ENCODE measurements around the gene GYG1.

The GYG1 gene

GRCh38 chr3:148991219-148992026 lies at the start of gene GYG1:
GYG1 (plus strand) TSS chr3:148991540; CDS start chr3:148991641, 101 bp downstream.
- peak; percentile 81 for DNase-seq (ENCODE audit: extremely low spot score, insufficient read length, low read depth)
- FAIRE-seq, result peak; percentile 79

GRCh38 chr3:148943506-148944205 lies 47.7 kb upstream of the GYG1 start:
- peak; percentile 81 for FAIRE-seq
- peak; percentile 42 for DNase-seq (ENCODE audit: extremely low spot score, insufficient read length, low read depth)

DNA sequence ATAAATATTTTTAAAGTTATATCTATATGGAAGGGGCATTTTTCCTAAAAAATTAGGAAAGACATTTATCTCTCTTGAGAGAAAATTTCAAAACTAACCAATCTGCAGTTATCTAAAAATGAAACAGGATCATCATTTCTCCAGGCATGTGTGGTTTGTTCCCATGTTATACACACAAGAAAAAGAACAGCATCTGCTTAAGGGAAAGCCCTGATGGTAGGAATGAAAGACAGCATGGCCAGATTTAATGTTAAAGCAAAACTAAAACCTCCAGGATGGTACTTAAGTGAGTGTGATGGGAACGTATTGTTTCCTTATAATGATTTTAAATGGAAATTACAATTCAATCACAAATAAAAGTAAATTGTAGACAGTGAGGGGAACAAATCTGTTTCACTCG lies 46.2 kb upstream of the GYG1 start:
- DNase-seq (ENCODE audit: extremely low spot score, insufficient read length, low read depth) (no peak), FAIRE-seq (no peak)

- no peak for FAIRE-seq
Observed at GRCh38 chr3:148948913-148949657, 42.3 kb upstream of the GYG1 start.

GRCh38 chr3:148950806-148951205 lies 40.5 kb upstream of the GYG1 start:
- no peak for DNase-seq (ENCODE audit: extremely low spot score, insufficient read length, low read depth)
- no peak for FAIRE-seq

More at GRCh38 chr3:148948913-148949657, 42.3 kb upstream of the GYG1 start:
- no peak for DNase-seq (ENCODE audit: extremely low spot score, insufficient read length, low read depth)

DNA sequence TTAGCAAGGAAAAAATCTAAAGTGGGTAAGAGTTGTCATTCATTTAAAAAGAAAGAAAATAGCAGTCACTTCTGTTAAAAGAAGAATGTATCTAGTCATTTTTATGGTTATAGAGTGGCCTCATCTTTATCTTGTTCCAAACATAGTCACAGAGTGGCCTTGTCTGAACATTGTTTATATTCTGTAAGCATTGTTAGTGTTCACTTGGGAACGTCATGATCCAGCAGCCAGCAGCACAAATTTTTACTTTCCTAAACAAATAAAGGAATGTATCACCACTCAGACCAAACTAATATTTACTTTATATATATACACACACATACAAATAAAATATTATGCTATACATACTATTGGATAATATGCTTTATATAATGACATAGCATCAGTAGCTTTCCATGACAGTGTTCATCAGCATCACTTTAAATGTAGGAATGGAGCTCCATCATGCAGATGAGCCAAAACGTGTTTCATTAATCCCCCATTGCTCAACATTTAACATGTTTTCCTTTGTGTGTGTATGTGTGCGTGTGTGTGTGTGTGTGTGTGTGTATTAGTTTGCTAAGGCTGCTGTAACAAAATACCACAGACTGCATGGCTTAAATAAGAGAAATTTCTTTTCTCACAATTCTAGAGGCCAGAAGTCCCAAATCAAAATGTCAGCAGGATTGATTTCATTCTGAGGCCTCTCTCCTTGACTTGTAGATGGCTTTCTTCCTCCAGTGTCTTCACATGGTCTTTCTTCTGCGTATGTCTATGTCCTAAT lies 39.6 kb upstream of the GYG1 start:
- no peak for DNase-seq (ENCODE audit: extremely low spot score, insufficient read length, low read depth)
- no peak for FAIRE-seq

GRCh38 chr3:148953094-148953493 lies 38.2 kb upstream of the GYG1 start:
- DNase-seq (ENCODE audit: extremely low spot score, insufficient read length, low read depth) (no peak), FAIRE-seq (no peak)

DNA sequence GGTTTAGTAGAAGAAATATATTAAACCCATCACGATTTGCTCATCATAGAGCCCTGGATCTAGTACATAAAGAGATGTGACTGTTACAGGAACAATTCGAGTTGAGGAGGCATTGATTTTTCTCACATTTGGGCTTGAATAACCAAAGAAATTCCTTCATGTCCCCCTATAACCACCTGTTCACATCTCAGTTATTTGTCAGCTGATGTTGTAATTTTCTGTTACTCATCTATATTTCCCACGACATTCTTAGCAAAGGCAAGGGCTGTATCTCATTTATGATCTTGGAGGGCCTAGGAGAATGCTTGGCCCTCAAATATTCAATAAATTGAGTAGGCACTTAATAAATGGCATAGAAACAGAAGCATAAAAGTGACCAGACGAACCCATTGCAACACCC lies 36.4 kb upstream of the GYG1 start:
- no peak for FAIRE-seq

DNA sequence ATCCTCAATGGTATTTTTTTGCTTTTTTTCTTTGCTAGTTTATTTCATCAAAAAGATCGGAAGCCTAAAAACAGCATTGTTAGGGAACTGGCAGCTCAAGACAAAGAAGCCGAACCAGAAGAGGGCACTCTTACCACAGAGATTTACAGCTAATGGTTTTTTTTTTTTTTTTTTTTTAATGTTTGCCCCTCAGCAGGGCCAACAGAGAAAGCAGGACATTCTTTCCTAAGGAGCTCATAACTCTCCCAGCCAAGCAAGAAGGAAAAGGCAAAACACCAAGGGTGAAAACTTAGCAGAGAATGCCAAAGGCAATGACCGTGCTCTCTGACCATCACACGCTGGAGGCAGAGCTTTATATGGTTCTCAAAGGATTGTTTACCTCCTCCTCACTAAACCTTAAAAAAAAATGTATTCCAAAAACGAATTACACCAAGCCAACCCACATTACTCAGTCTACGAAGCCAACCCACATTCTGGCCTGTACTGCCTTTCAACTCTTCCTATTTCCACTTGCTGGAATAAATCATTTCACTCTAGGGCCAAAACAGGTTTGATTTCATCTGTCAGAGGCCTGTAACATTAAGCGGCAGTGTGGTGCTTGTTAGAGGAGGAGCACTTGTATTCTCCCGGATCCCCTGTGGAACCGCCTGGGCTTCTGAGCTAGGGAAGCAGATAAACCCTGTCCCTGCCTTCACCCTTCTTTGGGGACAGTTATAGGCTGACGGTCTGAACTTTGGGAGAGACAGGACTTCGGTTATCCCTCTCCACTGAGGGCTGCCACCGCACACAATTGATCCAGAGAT lies 35.6 kb upstream of the GYG1 start:
- FAIRE-seq, result peak; percentile 53
- DNase-seq (ENCODE audit: extremely low spot score, insufficient read length, low read depth), result no peak

More for the DNA sequence above, 36.4 kb upstream of the GYG1 start:
- DNase-seq (ENCODE audit: extremely low spot score, insufficient read length, low read depth), result no peak

- DNase-seq (ENCODE audit: extremely low spot score, insufficient read length, low read depth) (no peak), FAIRE-seq (no peak)
Observed at GRCh38 chr3:148957586-148957985, 33.8 kb upstream of the GYG1 start.

- FAIRE-seq (no peak), DNase-seq (ENCODE audit: extremely low spot score, insufficient read length, low read depth) (no peak)
Observed at GRCh38 chr3:148958696-148959095, 32.6 kb upstream of the GYG1 start.

DNA sequence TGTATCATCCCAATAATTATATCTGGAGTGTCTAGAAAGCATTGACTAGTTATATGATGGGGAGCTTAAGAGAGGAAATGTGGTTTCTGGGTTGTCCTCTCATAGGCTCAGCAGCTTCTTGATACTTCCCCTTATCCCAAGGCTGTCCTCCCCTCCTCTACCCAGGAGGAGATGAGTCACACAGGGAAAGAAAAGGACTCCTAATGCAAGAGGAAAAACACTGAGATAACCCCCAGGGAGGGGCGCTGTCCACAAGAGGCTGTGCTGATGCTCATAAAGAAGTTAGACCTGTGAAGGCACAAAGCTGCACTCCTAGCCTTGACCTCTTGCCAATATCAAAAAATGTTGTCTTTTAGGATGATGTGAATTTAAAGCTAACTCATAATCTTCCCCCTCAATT lies 28.8 kb upstream of the GYG1 start:
- DNase-seq (ENCODE audit: extremely low spot score, insufficient read length, low read depth) (no peak), FAIRE-seq (no peak)

GRCh38 chr3:148964809-148965208 lies 26.5 kb upstream of the GYG1 start:
- no peak for DNase-seq (ENCODE audit: extremely low spot score, insufficient read length, low read depth)
- no peak for FAIRE-seq

GRCh38 chr3:148968321-148968720 lies 23.0 kb upstream of the GYG1 start:
- DNase-seq (ENCODE audit: extremely low spot score, insufficient read length, low read depth), result no peak
- no peak for FAIRE-seq

- FAIRE-seq, result no peak
- no peak for DNase-seq (ENCODE audit: extremely low spot score, insufficient read length, low read depth)
Observed at GRCh38 chr3:148970271-148970670, 21.1 kb upstream of the GYG1 start.

GRCh38 chr3:148971401-148972163 lies 19.8 kb upstream of the GYG1 start:
- no peak for FAIRE-seq
- no peak for DNase-seq (ENCODE audit: extremely low spot score, insufficient read length, low read depth)

GRCh38 chr3:148974726-148975125 lies 16.6 kb upstream of the GYG1 start:
- DNase-seq (ENCODE audit: extremely low spot score, insufficient read length, low read depth) (no peak), FAIRE-seq (no peak)

DNA sequence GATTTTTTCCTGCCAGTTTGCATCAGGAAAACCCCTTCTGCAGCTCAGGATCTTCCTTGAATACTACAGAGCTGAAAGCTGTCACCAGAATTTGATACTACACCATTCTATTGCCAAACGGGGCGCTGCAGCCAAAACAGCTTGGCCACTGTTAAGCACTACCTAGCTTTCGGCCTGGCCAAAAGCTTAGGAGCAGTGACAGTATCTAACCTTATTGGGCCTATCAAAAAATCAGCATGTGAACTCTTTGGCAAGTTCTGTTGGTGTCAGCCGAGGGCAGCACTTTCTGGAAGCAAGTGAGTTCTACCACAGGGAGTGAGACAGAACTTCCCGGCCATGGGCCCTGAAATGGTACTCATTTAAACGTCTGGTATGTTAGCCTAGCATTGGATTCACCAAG lies 16.1 kb upstream of the GYG1 start:
- no peak for FAIRE-seq
- DNase-seq (ENCODE audit: extremely low spot score, insufficient read length, low read depth), result no peak

DNA sequence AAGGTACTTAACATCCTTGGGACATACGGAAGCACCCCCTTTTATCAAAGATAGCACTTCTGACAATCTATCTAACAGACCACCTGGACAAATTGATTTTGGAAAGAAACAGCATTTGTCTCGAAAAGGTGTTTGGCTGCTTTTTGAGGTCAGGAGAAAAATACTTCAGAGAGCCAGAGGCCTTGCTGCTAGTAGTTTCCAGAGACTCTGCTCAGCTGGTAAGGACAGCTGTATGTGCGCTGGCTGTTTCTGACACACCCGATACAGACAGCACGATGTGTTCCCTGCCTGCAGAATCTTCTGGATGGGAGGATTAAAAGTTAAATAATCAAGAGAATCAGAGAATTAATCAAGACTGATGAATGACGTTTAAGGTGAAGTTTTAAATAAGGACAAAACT lies 15.6 kb upstream of the GYG1 start:
- no peak for FAIRE-seq

More for the DNA sequence above, 15.6 kb upstream of the GYG1 start:
- DNase-seq (ENCODE audit: extremely low spot score, insufficient read length, low read depth), result no peak

Measured in GM18507 (cell line).